ENCODE data around the gene APBB1IP.

- TF ChIP-seq CTCF (IDR thresholded peaks at IDR 0.05; ENCODE audit: insufficient read depth, low read length) (no peak), POLR2AphosphoS5 (IDR thresholded peaks at IDR 0.05; ENCODE audit: low read depth) (no peak)
These were observed 39.4 kb downstream of the APBB1IP start for GRCh38 chr10:26477501-26477900.
